ENCODE measurements around the gene FKTN. TPM values are rescaled to one million over a fixed set of nuclear protein-coding genes. Genes with fewer than 3 reads are reported as not detected.

The FKTN gene
- polyA plus RNA-seq, 1 of the 3 experiments (the other 2 are of a cell fraction), result 5.3 TPM

DNA sequence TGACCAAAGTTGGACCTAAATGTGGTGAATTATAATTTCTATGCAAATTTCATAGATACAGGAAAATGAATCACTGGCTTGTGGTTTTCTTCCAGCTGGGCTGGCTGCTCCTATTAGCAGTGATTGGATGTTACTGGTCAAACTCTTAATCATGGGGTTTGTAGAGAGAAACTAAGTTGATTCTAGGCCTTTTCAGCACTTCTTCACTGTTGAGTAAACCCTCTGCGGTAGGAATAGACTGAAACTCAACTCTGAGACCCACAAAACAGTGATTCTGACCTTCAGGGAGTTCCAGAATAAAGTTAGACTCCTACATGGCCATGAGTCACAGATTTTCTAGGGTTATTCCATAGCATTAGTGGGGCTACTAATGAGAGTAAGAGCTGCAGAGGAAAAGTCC lies 47.9 kb upstream of the FKTN start:
- peak overlapping the region in 1 of 2 experiments; percentile 17; a peak in 2 of 4 replicates for H3K27ac ChIP-seq (ENCODE audit: low read depth in 2 of 2, low read length in 1 of 2)
- no peaks in the 10 kb centered on the region for H3K9me3 ChIP-seq
- WGBS (ENCODE audit: low lambda C conversion rate), result 94% methylated on average over 1 of the region's 1 CpG
- H3K4me2 ChIP-seq, result 0 out of 2 replicates have a peak overlapping the region, but pooled peaks have one; percentile 9
- no peak overlapping the region for H2AFZ ChIP-seq (ENCODE audit: low read depth)
- CTCF ChIA-PET, result no interaction called here
- peaks cover 0 to 9% of the 10 kb centered on the region in 2 experiments; a peak in 1 of 4 replicates for H3K4me1 ChIP-seq (ENCODE audit: control insufficient read depth in 1 of 2, insufficient read depth in 2 of 2, low read depth in 1 of 2, low read length in 1 of 2)
- POLR2A ChIA-PET, result no interaction called here
- no peaks in the 10 kb centered on the region for H3K79me2 ChIP-seq (ENCODE audit: insufficient read depth)
- no peak for DNase-seq
- no peak overlapping the region for H3K4me3 ChIP-seq (ENCODE audit: low read depth in 2 of 2, low read length in 1 of 2)
- no peak overlapping the region for H3K9ac ChIP-seq
- peaks cover 16% of the 10 kb centered on the region for H3F3A ChIP-seq (replicated peaks; ENCODE audit: insufficient read depth)
- no peaks in the 10 kb centered on the region for H3K9me2 ChIP-seq
- no peak for TF ChIP-seq MXI1 (IDR thresholded peaks at IDR 0.05; ENCODE audit: low read depth, low read length)
- no peak for TF ChIP-seq NFIC (IDR thresholded peaks at IDR 0.05; ENCODE audit: borderline replicate concordance)
- 0 out of 2 replicates have a peak, but pooled peaks have one; percentile 7 for TF ChIP-seq JUND (IDR thresholded peaks at IDR 0.05)
- peak; percentile 28; the same call in 1 of the 2 replicates for TF ChIP-seq FOSL2 (IDR thresholded peaks at IDR 0.05; ENCODE audit: borderline replicate concordance, low read depth)
- TF ChIP-seq ELF1 (IDR thresholded peaks at IDR 0.05), result no peak
- TF ChIP-seq, protein P1, sequence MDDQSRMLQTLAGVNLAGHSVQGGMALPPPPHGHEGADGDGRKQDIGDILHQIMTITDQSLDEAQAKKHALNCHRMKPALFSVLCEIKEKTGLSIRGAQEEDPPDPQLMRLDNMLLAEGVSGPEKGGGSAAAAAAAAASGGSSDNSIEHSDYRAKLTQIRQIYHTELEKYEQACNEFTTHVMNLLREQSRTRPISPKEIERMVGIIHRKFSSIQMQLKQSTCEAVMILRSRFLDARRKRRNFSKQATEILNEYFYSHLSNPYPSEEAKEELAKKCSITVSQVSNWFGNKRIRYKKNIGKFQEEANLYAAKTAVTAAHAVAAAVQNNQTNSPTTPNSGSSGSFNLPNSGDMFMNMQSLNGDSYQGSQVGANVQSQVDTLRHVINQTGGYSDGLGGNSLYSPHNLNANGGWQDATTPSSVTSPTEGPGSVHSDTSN (IDR thresholded peaks at IDR 0.05), result peak; percentile 28; the same call in 1 of the 2 replicates
- no peak for TF ChIP-seq GATA2 (CRISPR knock-in tag; IDR thresholded peaks at IDR 0.05)
- no peak for TF ChIP-seq RXRA (IDR thresholded peaks at IDR 0.05; ENCODE audit: borderline replicate concordance, low read depth)
- no peak for TF ChIP-seq TAF1 (IDR thresholded peaks at IDR 0.05; ENCODE audit: borderline replicate concordance, low read depth, low read length)
- TF ChIP-seq EZH2phosphoT487 (IDR thresholded peaks at IDR 0.05; ENCODE audit: borderline replicate concordance, low read depth), result no peak
- no peak for TF ChIP-seq SIN3A (IDR thresholded peaks at IDR 0.05; ENCODE audit: borderline replicate concordance, low read depth, low read length)
- no peak for TF ChIP-seq GABPA (IDR thresholded peaks at IDR 0.05; ENCODE audit: low read depth)
- TF ChIP-seq, protein P2, sequence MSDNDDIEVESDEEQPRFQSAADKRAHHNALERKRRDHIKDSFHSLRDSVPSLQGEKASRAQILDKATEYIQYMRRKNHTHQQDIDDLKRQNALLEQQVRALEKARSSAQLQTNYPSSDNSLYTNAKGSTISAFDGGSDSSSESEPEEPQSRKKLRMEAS (IDR thresholded peaks at IDR 0.05; ENCODE audit: low read depth), result no peak
- TF ChIP-seq POLR2AphosphoS5 (IDR thresholded peaks at IDR 0.05; ENCODE audit: low read depth, low read length), result no peak
- TF ChIP-seq TCF12 (IDR thresholded peaks at IDR 0.05), result 0 out of 2 replicates have a peak, but pooled peaks have one; percentile 11
- no peak for TF ChIP-seq FOXM1 (IDR thresholded peaks at IDR 0.05; ENCODE audit: low read depth)
- TF ChIP-seq TEAD4 (IDR thresholded peaks at IDR 0.05; ENCODE audit: borderline replicate concordance, insufficient read depth), result no peak
- TF ChIP-seq RCOR1 (IDR thresholded peaks at IDR 0.05; ENCODE audit: low read length), result no peak
- TF ChIP-seq RFX5 (IDR thresholded peaks at IDR 0.05; ENCODE audit: low read length), result no peak
- TF ChIP-seq NRF1 (IDR thresholded peaks at IDR 0.05; ENCODE audit: low read depth, low read length), result no peak
- TF ChIP-seq, protein P3, sequence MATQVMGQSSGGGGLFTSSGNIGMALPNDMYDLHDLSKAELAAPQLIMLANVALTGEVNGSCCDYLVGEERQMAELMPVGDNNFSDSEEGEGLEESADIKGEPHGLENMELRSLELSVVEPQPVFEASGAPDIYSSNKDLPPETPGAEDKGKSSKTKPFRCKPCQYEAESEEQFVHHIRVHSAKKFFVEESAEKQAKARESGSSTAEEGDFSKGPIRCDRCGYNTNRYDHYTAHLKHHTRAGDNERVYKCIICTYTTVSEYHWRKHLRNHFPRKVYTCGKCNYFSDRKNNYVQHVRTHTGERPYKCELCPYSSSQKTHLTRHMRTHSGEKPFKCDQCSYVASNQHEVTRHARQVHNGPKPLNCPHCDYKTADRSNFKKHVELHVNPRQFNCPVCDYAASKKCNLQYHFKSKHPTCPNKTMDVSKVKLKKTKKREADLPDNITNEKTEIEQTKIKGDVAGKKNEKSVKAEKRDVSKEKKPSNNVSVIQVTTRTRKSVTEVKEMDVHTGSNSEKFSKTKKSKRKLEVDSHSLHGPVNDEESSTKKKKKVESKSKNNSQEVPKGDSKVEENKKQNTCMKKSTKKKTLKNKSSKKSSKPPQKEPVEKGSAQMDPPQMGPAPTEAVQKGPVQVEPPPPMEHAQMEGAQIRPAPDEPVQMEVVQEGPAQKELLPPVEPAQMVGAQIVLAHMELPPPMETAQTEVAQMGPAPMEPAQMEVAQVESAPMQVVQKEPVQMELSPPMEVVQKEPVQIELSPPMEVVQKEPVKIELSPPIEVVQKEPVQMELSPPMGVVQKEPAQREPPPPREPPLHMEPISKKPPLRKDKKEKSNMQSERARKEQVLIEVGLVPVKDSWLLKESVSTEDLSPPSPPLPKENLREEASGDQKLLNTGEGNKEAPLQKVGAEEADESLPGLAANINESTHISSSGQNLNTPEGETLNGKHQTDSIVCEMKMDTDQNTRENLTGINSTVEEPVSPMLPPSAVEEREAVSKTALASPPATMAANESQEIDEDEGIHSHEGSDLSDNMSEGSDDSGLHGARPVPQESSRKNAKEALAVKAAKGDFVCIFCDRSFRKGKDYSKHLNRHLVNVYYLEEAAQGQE (IDR thresholded peaks at IDR 0.05; ENCODE audit: low read depth, low read length), result no peak
- TF ChIP-seq, protein P4, sequence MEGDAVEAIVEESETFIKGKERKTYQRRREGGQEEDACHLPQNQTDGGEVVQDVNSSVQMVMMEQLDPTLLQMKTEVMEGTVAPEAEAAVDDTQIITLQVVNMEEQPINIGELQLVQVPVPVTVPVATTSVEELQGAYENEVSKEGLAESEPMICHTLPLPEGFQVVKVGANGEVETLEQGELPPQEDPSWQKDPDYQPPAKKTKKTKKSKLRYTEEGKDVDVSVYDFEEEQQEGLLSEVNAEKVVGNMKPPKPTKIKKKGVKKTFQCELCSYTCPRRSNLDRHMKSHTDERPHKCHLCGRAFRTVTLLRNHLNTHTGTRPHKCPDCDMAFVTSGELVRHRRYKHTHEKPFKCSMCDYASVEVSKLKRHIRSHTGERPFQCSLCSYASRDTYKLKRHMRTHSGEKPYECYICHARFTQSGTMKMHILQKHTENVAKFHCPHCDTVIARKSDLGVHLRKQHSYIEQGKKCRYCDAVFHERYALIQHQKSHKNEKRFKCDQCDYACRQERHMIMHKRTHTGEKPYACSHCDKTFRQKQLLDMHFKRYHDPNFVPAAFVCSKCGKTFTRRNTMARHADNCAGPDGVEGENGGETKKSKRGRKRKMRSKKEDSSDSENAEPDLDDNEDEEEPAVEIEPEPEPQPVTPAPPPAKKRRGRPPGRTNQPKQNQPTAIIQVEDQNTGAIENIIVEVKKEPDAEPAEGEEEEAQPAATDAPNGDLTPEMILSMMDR (IDR thresholded peaks at IDR 0.05), result no peak
- TF ChIP-seq, protein P5, sequence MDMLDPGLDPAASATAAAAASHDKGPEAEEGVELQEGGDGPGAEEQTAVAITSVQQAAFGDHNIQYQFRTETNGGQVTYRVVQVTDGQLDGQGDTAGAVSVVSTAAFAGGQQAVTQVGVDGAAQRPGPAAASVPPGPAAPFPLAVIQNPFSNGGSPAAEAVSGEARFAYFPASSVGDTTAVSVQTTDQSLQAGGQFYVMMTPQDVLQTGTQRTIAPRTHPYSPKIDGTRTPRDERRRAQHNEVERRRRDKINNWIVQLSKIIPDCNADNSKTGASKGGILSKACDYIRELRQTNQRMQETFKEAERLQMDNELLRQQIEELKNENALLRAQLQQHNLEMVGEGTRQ (IDR thresholded peaks at IDR 0.05; ENCODE audit: borderline replicate concordance, low read depth, low read length), result no peak
- no peak for TF ChIP-seq SMC3 (IDR thresholded peaks at IDR 0.05; ENCODE audit: low read depth, low read length)
- no peak for TF ChIP-seq CHD2 (IDR thresholded peaks at IDR 0.05; ENCODE audit: low read length, partially characterized antibody)
- TF ChIP-seq FOXJ3 (CRISPR knock-in tag; IDR thresholded peaks at IDR 0.05), result no peak
- H3K27me3 ChIP-seq (ENCODE audit: insufficient read depth), result no peaks in the 10 kb centered on the region
- H3K36me3 ChIP-seq (replicated peaks in 1 of 2; ENCODE audit: control insufficient read depth in 1 of 2, insufficient read depth in 2 of 2, low read length in 1 of 2), result peaks cover 26 to 35% of the 10 kb centered on the region in 2 experiments
- no peaks in the 10 kb centered on the region for H4K20me1 ChIP-seq (ENCODE audit: insufficient read depth)
